Measurements from ENCODE around the gene KRTAP10-11. TPM values are rescaled to one million over a fixed set of nuclear protein-coding genes. Genes with fewer than 3 reads are reported as not detected.
"Not testable (repeated sequence)": the region's sequence is repeated elsewhere in the genome, so short reads cannot be mapped to it uniquely, and the experiment has no call there.

The KRTAP10-11 gene
- total RNA-seq, 4 donors from 2014 or later, result not detected

DNA sequence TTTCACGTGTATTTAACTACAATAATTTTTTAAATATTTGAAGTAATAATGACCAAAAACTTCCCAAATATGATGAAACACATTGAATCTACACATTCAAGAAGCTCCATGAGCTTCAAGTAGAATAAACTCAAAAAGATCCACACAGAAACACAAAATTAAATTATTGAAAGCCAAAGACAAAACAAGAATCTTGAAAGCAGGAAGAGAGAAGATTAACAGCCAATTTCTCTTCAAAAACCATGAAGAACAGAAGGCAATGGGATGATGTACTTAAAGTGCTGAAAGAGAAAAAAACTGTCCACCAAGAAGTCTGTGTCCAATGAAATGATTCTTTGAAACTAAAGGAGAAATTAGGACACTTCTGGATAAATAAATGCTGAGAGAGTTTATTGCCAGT lies 14.1 kb upstream of the KRTAP10-11 start:
- TF ChIP-seq POLR2A (IDR thresholded peaks at IDR 0.05) (no peak), CTCF (IDR thresholded peaks at IDR 0.05 in 4 of 5, conservative IDR thresholded peaks at IDR 0.05 in 1 of 5) (no peak)
- Histone ChIP-seq H3K4me3 (no peak overlapping the region), H3K27me3 (peaks cover 0 to 16% (median 8%) of the 10 kb centered on the region in 3 donors), H3K4me1 (no peaks in the 10 kb centered on the region), H3K36me3 (no peaks in the 10 kb centered on the region), H3K27ac (no peak overlapping the region), H3K9me3 (no peaks in the 10 kb centered on the region)
- in situ Hi-C loops (cut with MboI; ENCODE audit: low sequenced_read_pairs in 4 of 4) (no loop called here), intact Hi-C loops (cut with DNase I; ENCODE audit: low total_unique reads) (no loop called here)
- DNase-seq, result no peak
- no peak for ATAC-seq

DNA sequence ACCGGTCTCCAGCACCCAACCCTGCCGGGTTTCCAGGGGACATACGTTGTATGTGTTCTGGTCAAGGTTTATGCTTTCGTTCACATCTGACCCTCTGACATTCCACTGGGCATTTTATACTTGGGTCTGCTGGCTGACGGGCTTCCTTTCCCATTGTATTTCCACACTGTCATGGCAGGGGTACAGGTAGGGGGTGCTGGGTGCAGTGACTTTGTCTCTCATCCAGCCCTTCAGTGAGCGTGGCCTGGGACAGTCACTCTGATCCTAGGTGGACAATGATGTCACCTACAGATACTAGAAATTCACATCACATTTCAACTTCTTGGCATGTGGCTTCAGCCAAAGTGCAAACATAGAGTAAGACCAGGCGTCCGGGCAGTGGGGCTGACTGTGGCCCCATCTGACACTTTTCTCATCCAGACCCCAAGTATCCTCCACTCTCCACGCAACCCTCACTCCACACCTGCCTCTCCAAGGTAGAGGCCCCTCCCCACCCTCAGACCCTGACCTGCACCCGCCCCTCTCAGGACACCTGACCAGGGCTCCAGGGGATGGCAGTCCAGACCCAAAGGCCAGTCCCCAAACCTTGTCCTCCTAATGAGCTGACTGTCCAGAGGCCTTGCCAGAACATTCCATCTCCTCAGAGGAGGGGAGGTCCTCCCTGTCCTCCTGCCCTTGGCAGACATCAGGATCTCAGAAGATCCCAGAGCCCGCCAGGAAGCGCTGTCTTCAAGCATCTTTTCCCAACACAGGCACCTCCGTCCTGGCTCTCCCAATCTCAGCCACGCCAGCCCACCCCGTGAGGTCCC lies 9.8 kb upstream of the KRTAP10-11 start:
- intact Hi-C loops (cut with DNase I; ENCODE audit: low total_unique reads) (no loop called here), in situ Hi-C loops (cut with MboI; ENCODE audit: low sequenced_read_pairs in 4 of 4) (no loop called here)
- Histone ChIP-seq H3K27me3 (peaks cover 9% of the 10 kb centered on the region in 3 donors), H3K4me3 (no peak overlapping the region), H3K9me3 (no peaks in the 10 kb centered on the region), H3K36me3 (no peaks in the 10 kb centered on the region), H3K4me1 (no peaks in the 10 kb centered on the region), H3K27ac (no peak overlapping the region)
- ATAC-seq (no peak), DNase-seq (no peak)
- TF ChIP-seq CTCF (IDR thresholded peaks at IDR 0.05 in 4 of 5, conservative IDR thresholded peaks at IDR 0.05 in 1 of 5) (no peak), POLR2A (IDR thresholded peaks at IDR 0.05) (no peak)

DNA sequence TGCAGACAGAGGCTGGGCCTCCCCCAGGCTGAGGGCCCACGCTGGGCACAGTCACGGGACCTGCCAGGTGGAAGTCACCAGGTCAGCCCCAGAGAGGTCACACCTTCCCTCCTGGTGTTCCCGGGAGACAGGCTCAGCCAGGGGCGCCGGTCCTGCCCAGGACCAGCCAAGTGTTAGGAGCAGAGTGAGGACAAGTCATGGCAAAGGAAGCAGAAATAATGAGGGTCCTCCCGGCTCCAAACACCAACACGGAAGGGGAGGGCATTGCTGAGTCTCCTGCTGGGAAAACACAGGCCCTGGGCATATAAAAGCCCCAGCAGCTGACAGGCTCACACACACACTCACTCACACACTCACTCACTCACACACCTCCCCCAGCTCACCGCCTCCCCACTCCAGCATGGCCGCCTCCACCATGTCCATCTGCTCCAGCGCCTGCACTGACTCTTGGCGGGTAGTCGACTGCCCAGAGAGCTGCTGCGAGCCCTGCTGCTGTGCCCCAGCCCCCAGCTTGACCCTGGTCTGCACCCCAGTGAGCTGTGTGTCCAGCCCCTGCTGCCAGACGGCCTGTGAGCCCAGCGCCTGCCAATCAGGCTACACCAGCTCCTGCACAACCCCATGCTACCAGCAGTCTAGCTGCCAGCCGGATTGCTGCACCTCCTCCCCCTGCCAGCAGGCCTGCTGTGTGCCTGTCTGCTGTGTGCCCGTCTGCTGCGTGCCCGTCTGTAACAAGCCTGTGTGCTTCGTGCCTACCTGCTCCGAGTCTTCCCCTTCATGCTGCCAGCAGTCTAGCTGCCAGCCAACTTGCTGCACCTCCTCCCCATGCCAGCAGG lies 9.0 kb upstream of the KRTAP10-11 start, which contains the start of gene KRTAP10-10:
TSS of gene KRTAP10-10 (plus strand) at position 339 of the 833 bp plus-strand sequence. CDS start at position 401, 62 bp downstream.
- no peaks in the 10 kb centered on the region for H3K36me3 ChIP-seq
- TF ChIP-seq POLR2A (IDR thresholded peaks at IDR 0.05) (no peak), CTCF (IDR thresholded peaks at IDR 0.05 in 4 of 5, conservative IDR thresholded peaks at IDR 0.05 in 1 of 5) (no peak)
- no peak within 1 kb of the TSS for H3K4me3 ChIP-seq
- in situ Hi-C loops (cut with MboI; ENCODE audit: low sequenced_read_pairs in 4 of 4) (no loop called here), intact Hi-C loops (cut with DNase I; ENCODE audit: low total_unique reads) (no loop called here)
- H3K9me3 ChIP-seq, result no peaks in the 10 kb centered on the region
- no peak for DNase-seq
- H3K27me3 ChIP-seq, result peaks cover 9% of the 10 kb centered on the region in 3 donors
- no peak within 1 kb of the TSS for H3K27ac ChIP-seq
- no peaks in the 10 kb centered on the region for H3K4me1 ChIP-seq
- ATAC-seq, result no peak

DNA sequence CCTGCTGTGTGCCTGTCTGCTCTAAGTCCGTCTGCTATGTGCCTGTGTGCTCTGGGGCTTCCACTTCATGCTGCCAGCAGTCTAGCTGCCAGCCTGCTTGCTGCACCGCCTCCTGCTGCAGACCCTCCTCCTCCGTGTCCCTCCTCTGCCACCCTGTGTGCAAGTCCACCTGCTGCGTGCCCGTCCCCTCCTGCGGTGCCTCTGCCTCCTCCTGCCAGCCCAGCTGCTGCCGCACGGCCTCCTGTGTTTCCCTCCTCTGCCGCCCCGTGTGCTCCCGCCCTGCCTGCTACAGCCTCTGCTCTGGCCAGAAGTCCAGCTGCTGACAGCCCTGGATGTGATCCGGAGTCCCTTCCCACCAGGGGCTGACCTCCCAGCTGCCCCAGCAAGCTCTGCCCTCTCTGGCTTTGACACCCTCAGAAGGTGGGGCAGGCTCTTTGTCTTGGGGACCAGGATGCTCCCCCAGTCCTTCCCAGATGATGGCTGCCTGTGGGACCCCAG lies 8.3 kb upstream of the KRTAP10-11 start:
- H3K4me3 ChIP-seq; intact Hi-C loops (cut with DNase I; ENCODE audit: low total_unique reads); H3K27me3 ChIP-seq; H3K36me3 ChIP-seq; DNase-seq; ATAC-seq; H3K4me1 ChIP-seq; H3K27ac ChIP-seq; in situ Hi-C loops (cut with MboI; ENCODE audit: low sequenced_read_pairs in 4 of 4); H3K9me3 ChIP-seq: not testable (repeated sequence)

GRCh38 chr21:44638506-44639330 lies 7.5 kb upstream of the KRTAP10-11 start:
- H3K4me3 ChIP-seq; intact Hi-C loops (cut with DNase I; ENCODE audit: low total_unique reads); DNase-seq; H3K9me3 ChIP-seq; in situ Hi-C loops (cut with MboI; ENCODE audit: low sequenced_read_pairs in 4 of 4); ATAC-seq; H3K27me3 ChIP-seq; H3K4me1 ChIP-seq; H3K36me3 ChIP-seq; H3K27ac ChIP-seq: not testable (repeated sequence)
